ENCODE data around the gene CCDC102B.

The CCDC102B gene

GRCh38 chr18:68791801-68792200 is 6.1 kb upstream of the CCDC102B start:
- TF ChIP-seq CTCF (IDR thresholded peaks at IDR 0.05; ENCODE audit: low read depth, low read length) = no peak
- H3K4me3 ChIP-seq (ENCODE audit: low read depth, low read length) = no peak overlapping the region
- in situ Hi-C loops (cut with HindIII; ENCODE audit: low sequenced_read_pairs) = no loop called here
- DNase-seq (ENCODE audit: low read depth, low spot score) = no peak

- DNase-seq (ENCODE audit: low read depth, low spot score) = no peak
- H3K4me3 ChIP-seq (ENCODE audit: low read depth, low read length) = no peak overlapping the region
- in situ Hi-C loops (cut with HindIII; ENCODE audit: low sequenced_read_pairs) = no loop called here
- no peak for TF ChIP-seq CTCF (IDR thresholded peaks at IDR 0.05; ENCODE audit: low read depth, low read length)
Measured at GRCh38 chr18:68793951-68794350, 3.9 kb upstream of the CCDC102B start.

- no peak for TF ChIP-seq CTCF (IDR thresholded peaks at IDR 0.05; ENCODE audit: low read depth, low read length)
- in situ Hi-C loops (cut with HindIII; ENCODE audit: low sequenced_read_pairs) = no loop called here
- H3K4me3 ChIP-seq (ENCODE audit: low read depth, low read length) = no peak overlapping the region
- peak; percentile 93 for DNase-seq (ENCODE audit: low read depth, low spot score)
Measured at GRCh38 chr18:68796936-68797690, 767 bp upstream of the CCDC102B start.

- no peak overlapping the region for H3K4me3 ChIP-seq (ENCODE audit: low read depth, low read length)
- no peak for TF ChIP-seq CTCF (IDR thresholded peaks at IDR 0.05; ENCODE audit: low read depth, low read length)
- peak; percentile 23 for DNase-seq (ENCODE audit: low read depth, low spot score)
- in situ Hi-C loops (cut with HindIII; ENCODE audit: low sequenced_read_pairs) = no loop called here
Measured at GRCh38 chr18:68800075-68800474, 2.2 kb downstream of the CCDC102B start.

GRCh38 chr18:68803356-68803755 is 5.5 kb downstream of the CCDC102B start:
- H3K4me3 ChIP-seq (ENCODE audit: low read depth, low read length) = no peak overlapping the region
- in situ Hi-C loops (cut with HindIII; ENCODE audit: low sequenced_read_pairs) = no loop called here
- TF ChIP-seq CTCF (IDR thresholded peaks at IDR 0.05; ENCODE audit: low read depth, low read length) = no peak
- peak; percentile 84 for DNase-seq (ENCODE audit: low read depth, low spot score)

- H3K4me3 ChIP-seq (ENCODE audit: low read depth, low read length) = no peak overlapping the region
- DNase-seq (ENCODE audit: low read depth, low spot score) = no peak
- no peak for TF ChIP-seq CTCF (IDR thresholded peaks at IDR 0.05; ENCODE audit: low read depth, low read length)
- in situ Hi-C loops (cut with HindIII; ENCODE audit: low sequenced_read_pairs) = no loop called here
Measured at GRCh38 chr18:68817584-68817983, 19.7 kb downstream of the CCDC102B start.

All from astrocyte of the spinal cord (primary cell).